GM19239 (cell line): ENCODE results near the gene POU2AF1.

Experiments
- DNase-seq: peaks from one replicate; pipeline ENCODE4 v3.0.0; 2011; ENCODE audit warnings: low spot score; ENCODE audit not compliant: insufficient read length
- FAIRE-seq: peaks from 2 replicates; lab custom pipeline; 2011; peaks lifted over from hg19 to GRCh38; lab: Jason Lieb, UNC

Gene POU2AF1

DNA sequence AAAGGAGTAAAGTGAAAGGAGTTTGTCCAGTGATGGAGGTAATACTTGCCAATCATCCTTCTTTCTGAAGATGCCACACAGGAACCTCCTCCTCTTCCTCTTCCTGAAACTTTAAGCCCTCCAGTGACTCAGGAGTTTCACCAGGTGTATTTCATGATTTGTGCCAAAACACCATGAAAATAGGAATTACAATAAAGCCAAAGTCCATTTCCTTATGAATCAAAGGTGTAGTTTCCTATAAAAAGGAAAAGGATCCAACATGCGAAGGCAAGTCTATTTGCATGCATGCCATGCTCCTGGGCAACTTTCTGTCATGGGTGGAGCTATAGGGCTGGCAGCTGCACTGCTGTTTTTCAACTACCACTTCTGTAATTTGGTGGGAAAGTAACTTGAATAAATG lies 9.8 kb upstream of the POU2AF1 start:
- DNase-seq (no peak), FAIRE-seq (peak; percentile 82)

DNA sequence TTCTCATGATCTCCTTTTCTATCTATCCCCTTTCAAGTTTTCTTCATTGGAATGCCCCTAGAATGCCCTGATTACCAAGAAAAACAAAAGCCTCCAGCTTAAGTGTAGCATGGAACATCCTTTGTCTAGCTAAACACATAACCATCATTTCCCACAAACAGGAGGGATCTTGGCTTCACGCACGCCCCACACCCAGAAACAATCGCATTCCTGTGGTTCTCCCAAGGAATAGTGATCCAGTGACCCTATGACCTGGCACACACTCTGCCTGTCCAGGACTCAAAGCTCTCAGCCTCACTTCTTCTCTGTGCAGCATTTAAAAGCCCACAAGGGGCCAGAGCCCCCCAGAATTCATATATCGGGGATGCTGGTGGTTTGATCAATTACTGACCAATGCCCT lies 9.3 kb upstream of the POU2AF1 start:
- FAIRE-seq (no peak), DNase-seq (no peak)

DNA sequence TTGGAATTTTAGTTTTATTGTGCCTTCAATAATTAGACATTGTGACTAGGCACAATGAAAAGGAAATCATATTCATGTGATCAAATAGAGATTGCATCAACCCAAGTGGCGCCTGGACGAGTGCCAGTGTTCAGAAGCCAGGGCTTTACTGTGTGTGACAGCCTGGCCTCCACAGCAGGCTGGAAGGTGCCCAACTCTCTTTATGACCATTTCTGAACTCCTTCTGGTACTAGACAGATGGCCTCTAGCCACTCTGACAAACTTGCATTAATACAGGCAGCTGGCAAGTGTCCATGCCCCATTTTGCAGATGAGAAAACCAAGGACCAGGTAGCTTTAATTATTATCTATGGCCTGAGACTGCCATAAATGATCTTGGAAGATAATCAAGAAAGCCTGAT lies 8.3 kb upstream of the POU2AF1 start:
- DNase-seq, result no peak
- FAIRE-seq, result peak; percentile 68

DNA sequence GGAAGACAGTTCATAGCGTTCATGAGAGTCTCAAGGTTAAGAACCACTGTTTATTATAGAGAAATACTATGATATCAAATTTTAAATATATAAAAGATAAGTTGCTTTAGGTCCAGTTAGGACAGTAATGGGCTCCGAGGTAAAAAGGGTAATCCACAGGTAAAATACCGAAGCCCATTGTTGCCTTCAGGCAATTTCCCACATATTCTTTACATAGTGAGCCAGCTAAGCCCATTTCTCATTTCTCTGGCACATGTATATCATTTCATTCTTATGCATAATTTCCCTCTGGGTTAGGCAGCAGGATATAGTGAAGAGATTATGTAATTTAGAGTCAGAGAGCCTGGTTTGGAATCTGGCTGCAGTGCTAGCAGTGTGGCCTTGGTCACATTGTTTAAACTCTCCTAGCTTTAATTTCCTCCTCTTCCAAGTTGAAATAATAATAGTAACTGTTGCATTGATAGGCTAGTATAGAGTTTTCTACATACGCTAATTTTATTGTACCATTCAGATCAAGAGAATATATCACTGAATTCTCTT lies 7.6 kb upstream of the POU2AF1 start:
- FAIRE-seq (no peak), DNase-seq (no peak)

DNA sequence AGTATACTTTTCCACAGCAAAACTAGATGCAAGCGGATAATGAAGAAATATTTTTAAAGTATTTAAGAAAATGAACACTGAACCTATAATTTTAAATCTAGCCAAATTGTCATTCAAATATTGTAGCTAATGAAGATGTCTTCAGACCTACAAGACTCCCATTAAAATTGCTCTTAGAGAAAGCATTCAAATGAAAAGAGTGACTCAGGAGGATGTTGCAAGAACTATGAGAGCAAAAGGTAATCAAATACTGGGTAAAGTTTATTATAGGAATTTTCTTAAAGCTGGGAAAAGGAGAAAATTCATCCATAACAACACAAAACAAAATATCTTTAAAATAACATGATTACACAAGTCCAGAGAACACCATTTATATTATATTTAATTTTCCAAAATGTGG lies 5.4 kb upstream of the POU2AF1 start:
- no peak for DNase-seq
- FAIRE-seq, result no peak

DNA sequence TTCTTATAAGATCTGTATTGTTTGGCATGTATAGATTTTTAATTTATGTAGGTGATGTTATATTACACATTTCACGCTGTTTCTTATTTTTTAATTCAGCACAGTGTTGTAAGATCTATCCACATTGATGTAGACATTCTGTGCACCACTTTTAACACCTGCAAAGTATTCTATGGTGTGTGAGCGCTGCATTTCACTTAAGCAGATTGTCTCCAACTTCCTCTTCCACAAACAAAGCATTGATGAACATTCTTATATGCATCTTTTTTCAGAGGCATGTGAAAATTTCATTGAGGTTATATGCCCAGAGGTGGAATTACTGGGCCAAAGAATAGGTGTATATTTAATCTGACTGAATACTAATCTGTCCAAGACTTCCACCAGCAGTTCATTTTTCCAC lies 3.4 kb upstream of the POU2AF1 start:
- no peak for DNase-seq
- no peak for FAIRE-seq

DNA sequence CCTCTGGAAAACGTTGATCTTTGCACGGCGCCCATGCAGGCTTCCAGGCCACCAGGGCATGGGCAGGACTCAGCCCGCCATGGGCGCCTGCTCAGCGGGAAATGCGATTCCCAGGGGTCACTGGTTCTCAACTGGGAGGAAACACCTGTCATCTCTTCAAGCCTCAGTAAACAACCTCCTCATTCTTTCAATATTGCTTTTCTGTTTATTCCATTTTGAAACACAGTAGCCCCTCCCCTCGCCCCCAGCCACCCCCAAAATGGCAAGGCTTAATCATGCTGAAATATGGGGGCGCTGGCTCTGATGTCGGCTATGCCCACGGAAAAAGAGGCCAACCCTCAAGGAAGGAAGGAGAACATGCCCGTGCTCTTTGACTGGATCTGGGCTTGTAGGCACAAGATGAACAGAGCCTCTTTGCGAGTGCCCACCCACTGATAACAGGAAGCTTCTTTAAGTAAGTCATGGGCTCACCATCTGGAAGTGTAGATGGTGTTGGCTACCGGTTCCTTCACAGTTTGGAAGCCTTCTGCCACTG lies 594 bp upstream of the POU2AF1 start:
- DNase-seq (no peak), FAIRE-seq (no peak)

DNA sequence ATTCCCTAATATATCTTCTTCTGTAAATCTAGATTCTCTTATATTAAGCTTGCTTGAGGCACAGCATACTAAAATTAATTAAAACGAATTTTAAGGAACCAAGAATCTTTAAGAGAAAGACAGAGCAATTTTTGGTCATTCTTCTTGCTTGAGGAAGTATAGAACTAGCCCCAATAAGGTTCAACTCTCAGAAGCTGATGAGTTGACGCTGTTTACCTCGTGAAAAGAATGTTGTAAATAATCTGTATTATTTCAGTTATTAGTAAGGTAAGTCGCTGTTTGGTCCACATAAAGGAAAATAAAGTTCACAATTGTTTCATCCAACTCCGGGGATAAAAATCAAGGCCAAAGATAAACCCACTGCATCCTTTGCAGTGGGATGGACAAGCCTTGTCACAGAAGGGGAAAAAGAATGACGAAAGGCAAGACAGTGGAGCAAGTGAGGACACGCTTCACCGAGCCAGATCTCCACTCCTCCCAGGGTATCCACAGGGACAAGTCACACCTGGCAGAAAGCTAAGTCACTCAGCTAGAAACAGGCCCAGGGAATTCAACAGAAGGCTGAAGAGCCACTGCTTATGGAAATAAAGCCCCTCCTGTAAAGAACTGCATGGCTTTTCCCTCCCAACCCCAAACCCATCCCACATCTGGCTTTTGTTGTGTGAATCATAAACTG lies 752 bp downstream of the POU2AF1 start:
- FAIRE-seq, result no peak
- DNase-seq, result no peak

DNA sequence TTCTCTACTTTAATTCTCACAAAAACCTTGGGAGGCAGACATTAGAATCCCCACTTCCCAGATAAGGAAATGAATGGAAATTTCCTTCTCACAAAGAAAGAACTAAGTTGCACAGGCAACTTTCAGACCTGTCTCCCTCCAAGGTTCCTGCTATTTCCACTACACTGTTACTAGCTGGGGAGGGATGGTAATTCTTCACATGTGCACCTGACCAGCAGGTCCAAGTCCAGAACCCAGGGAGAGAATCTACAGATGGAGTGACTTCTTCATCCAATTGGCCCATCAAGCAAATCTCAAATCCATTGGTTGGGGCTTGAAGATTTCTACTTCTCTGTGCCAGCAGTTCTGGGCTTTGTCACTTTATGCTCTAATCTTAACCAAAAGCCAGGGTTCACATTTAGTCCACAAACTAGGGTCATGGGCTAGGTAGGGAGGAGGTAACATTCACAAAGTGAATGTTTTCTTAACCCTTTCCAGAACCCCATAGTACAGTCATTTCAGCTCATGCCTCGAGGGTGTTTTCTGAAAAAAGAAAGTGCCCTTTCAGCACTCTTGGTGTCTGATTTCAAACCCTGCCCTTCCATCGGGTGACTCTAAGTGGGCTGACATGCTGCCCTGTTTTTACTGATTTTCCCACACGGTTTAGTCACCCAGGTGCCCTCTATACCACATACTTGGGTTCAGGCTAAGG lies 2.7 kb downstream of the POU2AF1 start:
- DNase-seq, result no peak
- no peak for FAIRE-seq

DNA sequence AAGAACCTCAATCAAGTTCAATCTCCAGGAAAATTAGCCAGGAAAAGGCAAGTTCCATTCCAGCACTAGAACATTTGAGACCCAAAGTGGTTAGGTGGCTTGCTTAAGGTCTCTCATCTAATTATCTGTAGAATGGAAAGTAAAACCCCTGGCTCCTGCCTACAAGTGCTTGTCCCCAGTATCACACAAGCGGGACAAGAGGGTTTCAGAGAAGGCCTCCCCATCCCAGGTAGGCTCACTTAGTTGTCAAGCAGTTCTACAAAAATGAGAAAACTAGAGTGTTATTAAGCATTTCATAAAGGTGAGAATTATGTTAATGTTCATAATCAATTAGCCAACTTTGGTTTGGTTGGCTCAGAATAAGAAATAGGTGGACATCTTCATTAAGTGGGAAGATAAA lies 5.5 kb downstream of the POU2AF1 start:
- DNase-seq, result no peak
- FAIRE-seq, result peak; percentile 91

DNA sequence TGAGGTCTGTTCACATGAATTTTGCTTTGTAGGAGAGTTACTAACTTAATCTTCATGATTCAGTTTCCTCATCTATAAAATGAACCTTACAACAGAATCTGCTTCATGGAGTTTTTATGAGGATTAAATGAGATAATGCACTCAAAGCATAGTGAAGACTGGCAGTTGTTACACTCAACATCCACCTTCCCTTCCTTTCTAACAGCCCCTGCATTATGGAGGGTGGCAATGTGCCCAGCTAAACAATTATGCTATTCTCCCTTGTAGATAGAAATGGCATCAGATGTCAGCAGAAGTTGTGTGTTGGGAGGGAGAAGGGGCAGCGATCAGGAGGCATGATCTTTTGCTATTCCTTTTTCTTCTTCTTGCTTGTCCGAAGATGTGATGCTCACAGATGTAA lies 6.5 kb downstream of the POU2AF1 start:
- FAIRE-seq, result no peak
- DNase-seq, result no peak

DNA sequence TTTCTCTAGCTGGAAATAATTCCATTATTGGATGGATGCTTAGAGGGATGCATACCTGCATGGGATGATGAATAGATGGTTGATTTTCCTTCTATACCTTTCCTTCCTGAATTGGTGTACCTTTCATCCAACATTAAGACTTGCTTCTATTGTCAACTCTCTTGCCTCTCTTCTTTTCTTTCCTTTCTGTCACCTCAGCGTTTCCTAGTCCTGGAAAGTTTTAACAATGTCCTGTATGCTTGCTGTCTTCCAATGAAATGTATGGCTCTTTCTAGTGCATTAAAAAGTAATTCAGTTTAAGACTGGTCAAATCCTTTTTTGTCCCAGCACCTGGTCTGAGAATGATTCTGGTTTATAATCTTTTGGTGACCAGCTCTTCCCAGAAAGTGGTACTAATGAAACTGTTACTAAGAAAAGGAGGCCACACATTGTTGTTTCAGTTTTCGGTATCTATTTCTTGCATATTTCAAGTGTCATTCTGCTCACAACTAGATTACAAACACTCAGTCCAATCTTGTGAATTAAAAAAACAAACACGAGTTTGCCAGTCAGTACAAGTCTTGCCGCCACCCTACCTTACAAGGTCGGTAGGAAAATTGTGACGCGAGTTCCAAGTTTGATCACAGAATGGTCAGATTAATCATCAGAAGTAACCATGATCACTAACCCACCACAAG lies 8.0 kb downstream of the POU2AF1 start:
- FAIRE-seq, result peak; percentile 100
- no peak for DNase-seq

DNA sequence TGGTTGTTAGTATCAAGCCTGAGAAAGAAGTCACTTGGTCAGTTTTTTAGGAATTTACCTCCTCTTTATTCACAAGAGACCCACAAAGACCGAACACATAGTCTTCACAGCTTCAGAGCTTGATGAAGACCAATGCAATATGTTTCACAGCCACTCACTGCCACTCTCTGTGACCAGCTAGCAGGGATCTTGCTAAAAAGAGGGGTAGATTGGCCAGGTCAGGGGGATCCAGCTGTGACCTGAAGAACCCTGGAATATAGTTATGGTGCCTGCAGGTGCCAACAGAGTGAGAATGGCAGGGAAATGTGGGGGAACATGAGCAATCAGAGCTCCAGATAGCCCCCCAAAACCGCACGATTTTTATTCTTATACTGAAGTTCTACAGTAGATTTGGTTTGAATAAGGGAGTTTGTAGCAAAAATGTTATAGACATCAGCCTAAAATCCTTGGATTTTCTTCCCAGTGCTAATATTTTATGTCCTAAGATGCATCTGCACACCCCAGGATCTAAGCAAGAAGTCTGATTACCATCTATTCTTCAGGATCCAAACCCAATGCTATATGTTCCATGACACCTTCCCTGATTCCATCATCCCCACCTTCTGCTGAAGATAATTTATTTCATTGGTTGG lies 8.7 kb downstream of the POU2AF1 start:
- no peak for DNase-seq
- FAIRE-seq, result no peak

DNA sequence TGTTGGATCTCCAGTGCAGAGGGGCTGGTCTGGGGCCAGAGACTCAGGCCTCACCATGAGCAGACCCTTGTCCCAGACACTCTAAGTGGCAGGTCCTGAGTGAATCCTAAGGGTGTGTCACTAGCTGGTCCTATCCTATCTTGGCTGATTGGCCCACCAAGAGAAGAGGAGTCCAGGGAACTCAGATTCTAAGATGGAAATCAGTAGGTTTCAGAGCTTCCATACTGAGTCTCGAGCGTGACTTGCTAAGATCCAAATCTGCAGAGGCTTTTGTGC lies 10.9 kb downstream of the POU2AF1 start:
- FAIRE-seq, result no peak
- no peak for DNase-seq

DNA sequence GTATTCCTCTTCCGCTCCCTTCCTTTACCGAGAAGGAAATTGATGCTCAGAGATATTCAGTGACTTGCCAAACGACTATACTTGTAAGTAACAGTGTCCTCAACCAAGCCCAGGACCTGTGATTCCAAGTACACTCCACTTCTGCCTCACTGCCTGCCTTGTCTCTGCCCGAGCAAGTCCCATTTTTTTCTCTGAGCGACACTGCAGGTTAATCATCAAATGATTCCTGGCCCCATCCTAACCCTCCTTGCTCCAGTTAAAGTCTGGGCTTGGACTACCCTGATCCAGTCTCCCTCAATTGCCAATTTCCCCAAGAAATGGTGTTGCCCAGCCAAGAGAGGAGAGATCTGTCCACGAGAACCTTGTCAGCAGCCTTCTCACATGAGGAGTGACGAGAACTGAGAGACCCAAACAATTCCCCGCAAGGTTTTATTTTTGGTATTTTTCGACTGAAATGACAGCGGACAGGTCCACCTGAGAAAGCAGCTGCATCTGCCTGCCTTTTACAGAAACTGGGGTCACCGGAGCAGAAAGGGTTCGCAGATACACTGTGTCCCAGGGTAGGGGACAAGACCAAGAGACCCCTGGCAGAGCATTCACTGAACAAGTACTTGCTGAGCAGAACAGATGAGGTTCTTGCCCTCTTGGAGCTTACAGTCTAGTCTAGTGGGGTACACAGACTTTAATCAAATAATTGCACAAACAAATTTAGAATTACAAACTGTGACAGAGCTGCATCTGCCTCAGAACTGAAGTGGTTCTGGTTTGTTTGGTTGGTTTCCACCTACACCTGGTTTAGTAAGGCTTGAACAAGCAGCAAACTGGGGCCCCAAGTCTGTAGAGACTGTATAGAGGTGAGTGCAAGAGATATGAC lies 11.4 kb downstream of the POU2AF1 start:
- FAIRE-seq (peak; percentile 99), DNase-seq (peak; percentile 49)

DNA sequence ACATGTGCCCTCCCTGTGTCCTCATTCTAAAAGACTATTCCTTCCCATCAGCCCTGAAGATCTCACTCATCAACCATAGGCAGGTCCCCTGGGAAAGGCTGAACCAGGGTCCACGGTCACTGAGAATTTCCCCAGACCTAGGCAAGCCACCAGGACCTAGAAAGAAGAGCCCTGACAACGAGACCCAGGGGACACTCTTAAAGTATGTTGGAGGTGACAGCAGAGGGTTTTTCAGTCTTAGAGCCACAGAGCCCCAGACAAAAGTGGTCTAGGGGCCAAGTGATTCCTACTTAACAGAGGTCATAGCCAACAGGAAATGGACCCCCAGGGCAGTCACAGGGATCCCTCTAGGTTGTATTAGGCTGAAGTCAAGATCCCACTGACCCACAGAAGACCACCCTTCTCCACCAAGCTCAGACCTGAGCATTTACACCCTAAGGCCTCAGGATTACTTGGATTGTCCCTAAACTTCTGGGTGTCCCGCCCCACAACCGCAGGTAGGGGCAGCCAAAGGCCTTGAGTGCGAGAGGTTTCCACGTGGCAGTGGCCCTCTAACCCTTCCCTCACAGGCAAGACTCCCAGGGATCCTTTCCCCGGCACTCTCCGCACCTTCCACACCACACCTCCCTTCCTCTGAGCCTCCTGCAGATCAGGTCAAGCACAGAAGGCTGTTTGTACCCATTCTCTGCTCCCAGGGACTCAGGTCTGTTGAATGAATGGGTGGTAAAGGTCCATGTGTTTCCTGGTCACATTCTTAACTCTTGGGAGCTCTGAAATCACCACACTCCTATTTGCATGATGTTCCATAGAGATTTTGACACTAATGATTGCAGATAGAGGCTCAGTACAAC lies 12.3 kb downstream of the POU2AF1 start:
- FAIRE-seq (no peak), DNase-seq (no peak)

DNA sequence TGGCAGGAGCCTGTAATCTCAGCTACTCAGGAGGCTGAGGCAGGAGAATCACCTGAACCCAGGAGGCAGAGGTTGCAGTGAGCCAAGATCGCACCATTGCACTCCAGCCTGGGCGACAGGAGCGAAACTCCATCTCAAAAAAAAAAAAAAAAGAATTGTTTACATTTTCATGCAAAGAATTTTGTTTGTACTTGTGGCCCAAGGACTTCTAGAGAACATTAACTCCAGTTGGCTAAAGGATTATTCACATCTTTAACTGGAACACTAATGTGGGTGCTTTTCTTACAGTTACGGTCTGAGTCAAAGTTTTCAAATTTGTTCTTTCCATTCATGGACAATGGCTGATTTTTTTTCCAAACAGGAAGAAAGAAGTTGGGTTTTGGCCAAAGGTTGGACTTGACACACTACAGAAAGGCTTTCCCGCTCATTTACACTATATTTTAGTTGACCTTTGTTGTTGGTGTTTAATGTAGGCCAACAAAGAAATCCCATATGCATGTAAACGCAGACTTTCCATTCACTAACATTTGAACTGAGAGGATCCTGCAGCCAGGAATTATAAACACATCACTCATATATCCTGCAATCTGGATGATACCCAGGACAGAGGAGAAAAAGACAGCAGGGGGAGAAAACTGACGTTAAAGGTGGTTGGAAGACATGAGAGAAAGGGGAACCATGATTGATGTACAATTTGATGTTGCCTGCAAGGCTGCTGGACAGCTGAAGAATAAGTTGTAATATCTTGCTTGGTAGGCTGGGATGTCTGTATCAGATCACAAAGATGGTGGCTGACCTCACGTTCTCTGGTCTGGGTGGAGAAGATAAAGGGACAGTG lies 13.1 kb downstream of the POU2AF1 start:
- DNase-seq, result no peak
- FAIRE-seq, result no peak

DNA sequence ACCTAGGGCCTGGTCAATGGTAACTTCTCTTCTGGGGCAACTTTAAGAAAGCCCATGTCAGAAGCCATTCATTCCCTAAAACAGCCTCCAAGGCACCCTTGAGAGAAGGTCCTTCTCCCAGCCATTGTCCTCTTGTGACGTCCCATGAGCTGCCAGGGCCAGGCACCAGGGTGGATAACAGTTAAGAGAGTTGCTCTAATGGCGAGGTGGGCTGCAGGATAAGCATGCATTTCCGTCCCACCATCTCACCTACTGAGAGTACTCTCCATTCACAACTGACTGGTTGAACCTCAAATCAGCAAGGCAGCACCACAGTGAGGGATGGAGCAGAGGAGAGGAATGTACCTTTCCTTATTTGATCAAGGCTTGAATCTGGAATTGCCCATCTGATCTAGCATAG lies 14.6 kb downstream of the POU2AF1 start:
- no peak for DNase-seq
- FAIRE-seq, result peak; percentile 8
